ENCODE data around the gene ACBD6.

ACBD6 gene

DNA sequence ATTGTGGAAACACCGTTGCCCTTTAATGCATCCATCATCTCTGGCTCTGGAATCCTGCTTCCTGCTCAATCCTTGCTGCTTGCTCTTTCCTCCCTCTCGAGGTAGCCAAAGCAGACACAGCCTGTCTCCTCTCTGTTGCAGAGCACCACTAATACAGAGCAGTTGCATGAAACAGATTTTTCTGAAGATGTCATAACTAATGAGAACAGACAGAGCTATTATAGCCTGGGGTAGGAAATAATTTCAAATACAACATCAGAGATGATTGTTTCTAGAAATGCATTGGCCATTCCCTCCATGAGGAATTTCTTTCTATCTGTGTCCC lies 23.3 kb upstream of the ACBD6 start:
- no peak for DNase-seq (ENCODE audit: low spot score)

DNA sequence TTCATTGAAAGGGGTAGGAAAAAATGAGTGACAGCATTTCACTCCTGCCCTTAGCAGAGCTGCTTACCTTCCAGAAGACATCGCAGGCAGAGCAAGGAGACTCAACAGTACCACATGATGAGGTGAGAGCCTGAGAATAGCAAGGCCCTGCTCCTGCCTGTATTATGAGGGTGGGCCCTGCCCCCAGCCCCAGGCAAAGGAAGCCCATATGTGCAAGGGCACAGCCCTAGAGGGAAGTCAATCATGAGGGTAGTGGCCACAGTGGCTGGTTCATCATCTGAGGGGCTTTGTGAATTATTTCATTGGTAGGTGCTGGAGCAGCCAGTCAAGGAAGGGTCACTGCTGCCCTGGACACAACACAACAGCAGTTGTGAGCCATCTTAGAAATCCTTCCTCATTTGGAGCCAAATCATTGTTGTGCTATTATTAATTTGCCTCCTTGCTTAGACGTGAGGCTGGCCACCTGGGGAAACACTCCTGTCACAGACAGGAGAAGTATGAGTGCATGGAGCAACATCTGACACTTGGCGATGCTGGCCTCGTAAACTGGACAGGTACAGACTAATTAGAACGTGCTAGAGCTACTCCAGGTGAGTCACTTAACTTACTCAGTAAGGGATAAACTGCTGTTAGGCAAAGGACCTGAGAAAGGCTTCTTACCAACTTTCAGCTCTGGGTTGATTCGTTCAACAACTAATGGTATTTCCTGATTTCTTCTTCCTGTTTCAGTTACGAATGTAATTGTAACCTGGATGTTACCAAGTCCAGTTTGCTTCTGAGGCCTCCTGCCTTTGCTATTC lies 22.7 kb upstream of the ACBD6 start:
- DNase-seq (ENCODE audit: low spot score): no peak

DNA sequence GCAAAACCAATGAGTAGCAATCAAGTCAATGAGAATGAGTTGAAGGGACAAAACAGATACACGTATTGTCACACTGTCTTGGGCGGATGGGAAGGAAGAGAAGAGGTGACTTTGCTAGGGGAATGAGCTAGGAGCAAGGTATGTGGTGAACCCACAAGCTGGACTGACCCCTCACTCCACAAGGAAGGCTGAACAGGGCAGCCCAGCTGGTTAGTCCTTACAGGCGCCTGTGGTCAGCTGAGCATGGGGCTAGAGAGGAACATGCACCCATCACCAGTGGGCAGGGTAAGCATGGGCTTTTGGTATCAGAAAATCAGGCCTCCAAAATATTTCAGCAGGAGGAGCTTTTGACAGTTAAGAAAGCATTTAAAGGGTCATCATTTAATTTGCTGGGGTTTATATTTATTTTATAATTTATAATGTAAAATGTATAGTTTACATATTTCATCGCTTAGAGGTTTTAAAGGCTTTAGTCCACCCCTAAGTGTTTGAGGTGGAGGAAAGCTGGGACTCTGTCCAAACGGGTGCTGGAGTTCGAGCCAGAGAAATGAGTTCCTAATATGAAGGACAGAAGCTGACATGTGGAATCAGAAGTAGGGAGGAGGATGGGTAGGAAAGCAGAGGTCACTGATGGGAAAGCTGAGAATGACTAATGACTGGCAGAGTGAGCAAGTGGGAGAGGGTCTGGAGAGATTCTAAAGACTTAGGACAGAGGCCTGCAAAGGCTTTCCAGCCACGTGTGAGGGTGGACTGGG lies 22.0 kb upstream of the ACBD6 start:
- DNase-seq (ENCODE audit: low spot score): no peak

DNA sequence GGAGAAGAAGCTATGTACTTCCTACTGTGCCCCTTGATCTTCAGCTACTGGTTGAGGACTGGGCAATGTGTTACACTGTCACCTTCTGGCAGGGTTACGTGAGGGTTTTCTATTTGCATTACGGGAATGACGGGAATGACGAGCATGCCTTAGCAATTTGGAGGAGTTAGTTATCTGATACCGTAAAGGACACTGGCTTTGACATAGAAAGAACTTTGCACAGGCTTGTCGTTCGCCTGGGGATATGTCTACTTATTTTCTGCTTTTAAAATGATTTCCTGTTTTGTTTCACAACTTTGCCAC lies 19.8 kb upstream of the ACBD6 start:
- DNase-seq (ENCODE audit: low spot score): no peak

DNA sequence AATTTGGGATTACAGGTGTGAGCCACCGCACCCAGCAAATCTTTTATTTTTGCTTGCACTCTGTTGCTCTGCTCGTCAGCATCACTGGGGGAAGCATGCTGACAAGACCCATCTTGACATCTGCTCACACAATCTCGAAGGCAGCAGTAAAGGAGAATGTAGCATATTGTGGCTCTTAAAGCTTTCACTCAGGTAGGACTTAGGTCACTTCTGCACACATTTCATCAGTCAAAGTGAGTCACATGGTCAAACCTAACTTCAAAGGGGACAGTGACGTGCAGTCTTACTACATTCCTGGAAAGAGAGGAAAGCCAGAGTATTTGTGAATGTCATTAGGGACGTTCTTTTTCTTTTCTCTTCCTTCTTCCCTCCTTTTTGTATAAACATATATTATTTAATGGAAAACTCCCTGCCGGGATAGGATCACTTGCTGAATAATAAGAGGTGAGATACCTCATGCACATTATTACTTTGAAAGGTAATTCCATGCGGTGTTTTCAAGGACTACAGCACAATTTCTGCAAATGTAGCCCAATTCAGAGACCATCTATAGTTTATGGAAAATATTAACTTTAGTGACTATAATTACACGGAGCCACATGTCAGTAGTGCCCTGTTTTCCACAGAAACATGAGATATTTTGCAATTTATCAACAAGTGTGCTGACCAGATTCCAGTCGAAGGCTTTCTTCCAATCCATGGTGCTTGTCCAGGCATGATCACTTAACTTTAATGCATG lies 19.3 kb upstream of the ACBD6 start:
- no peak for DNase-seq (ENCODE audit: low spot score)

DNA sequence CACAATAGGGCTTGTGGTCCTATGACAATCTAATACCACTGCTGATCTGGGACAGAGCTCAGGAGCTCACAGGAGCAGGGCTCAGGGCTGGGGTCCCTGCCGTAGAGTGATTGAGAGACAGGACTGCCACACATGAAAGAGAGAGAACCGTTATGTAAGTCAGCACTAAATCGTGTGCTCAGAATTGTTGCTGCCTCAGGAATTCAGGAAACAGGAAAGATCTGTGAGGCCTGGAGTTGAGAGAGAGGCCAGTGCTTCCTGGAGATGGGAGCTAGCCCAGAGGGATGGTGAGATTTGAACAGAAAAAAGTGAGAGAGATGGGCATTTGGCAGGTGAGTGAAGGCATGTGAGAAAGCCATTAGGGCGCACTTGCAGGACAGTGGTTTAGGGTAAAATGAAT lies 17.5 kb upstream of the ACBD6 start:
- no peak for DNase-seq (ENCODE audit: low spot score)

DNA sequence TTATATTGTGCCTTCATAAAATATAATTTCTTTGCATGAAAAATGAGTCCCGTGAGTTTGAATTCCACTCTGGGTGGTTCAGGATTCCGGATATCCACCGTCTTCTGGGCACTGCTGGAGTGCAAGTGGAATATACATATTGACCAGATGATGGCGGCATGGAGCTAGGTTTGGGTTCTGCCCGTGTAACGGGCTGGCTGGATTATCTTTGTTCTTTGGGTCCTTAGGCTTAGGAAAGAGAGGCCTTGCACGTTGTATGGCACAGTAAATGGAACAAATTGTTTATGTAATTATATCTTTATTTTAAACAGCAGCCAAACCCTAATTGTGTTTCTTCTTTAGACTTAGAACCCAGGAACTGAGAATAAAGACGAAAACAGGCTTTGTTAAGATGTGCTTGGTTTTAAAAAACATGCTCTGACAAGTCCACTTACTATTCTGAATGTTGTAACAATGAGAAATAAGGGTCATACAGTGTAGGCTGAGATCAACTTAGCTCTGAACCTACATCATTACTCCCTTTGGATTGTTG lies 13.5 kb upstream of the ACBD6 start:
- DNase-seq (ENCODE audit: low spot score): peak; percentile 68

DNA sequence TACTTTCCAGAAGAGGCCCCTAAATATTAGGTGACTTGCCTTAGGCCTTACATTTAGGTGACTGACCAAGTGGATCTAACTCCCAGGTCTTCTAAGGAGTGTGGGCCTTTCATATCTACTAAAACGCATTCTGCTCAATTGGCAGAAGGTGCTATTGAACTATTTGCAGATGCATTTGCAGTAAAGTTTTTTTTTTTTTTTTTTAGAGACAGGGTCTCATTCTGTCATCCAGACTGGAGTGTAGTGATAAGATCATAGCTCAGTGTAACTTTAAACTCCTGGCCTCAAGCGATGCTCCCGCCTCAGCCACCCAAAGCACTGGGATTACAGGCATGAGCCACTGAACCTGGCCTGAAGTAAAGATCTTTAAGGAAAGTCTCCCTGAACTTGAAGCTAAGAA lies 13.0 kb upstream of the ACBD6 start:
- no peak for DNase-seq (ENCODE audit: low spot score)

DNA sequence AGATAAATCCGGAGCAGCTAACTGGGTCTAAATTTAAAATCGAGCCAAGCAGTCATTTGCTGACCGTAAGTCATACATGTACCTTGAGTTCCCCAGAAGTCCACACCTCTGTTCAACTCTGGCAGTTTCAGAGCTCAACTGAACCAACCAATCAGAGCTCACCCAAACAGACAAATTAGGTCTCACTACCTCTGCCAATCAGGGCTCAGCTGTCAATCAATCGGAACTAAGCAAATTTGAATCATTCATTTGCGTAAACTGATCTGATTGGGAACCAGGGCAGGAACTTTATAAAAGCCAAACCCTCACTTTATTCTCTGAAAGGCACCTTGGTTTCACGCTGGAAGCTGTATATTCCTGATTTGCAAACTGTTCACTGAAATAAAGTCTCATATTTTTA lies 11.2 kb upstream of the ACBD6 start:
- DNase-seq (ENCODE audit: low spot score): no peak

DNA sequence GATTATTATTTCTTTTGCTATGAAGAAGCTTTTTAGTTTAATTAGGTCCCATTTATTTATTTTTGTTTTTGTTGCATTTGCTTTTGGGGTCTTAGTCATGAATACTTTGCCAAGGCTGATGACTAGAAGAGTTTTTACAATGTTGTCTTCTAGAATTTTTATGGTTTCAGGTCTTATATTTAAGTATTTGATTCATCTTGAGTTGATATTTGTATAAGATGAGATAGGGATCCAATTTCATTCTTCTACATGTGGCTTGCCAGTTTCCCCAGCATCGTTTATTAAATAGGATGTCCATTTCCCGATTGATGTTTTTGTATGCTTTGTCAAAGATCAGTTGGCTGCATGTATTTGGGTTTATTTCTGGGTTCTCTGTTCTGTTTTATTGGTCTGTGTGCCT lies 8.5 kb upstream of the ACBD6 start:
- no peak for DNase-seq (ENCODE audit: low spot score)

DNA sequence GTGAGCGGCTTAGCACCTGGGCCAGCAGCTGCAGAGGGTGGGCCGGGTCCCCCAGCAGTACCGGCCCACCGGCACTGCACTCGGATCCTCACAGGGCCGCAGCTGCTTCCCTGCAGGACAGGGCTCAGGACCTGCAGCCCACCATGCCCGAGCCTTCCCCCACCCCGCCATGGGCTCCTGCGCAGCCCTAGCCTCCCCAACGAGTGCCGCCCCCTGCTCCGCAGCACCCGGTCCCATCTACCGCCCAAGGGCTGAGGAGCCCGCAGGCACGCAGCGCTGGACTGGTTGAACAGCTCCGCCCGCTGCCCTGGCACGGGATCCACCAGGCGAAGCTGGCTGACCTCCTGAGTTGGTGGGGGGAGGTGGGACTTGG lies 6.3 kb upstream of the ACBD6 start:
- DNase-seq (ENCODE audit: low spot score): no peak

DNA sequence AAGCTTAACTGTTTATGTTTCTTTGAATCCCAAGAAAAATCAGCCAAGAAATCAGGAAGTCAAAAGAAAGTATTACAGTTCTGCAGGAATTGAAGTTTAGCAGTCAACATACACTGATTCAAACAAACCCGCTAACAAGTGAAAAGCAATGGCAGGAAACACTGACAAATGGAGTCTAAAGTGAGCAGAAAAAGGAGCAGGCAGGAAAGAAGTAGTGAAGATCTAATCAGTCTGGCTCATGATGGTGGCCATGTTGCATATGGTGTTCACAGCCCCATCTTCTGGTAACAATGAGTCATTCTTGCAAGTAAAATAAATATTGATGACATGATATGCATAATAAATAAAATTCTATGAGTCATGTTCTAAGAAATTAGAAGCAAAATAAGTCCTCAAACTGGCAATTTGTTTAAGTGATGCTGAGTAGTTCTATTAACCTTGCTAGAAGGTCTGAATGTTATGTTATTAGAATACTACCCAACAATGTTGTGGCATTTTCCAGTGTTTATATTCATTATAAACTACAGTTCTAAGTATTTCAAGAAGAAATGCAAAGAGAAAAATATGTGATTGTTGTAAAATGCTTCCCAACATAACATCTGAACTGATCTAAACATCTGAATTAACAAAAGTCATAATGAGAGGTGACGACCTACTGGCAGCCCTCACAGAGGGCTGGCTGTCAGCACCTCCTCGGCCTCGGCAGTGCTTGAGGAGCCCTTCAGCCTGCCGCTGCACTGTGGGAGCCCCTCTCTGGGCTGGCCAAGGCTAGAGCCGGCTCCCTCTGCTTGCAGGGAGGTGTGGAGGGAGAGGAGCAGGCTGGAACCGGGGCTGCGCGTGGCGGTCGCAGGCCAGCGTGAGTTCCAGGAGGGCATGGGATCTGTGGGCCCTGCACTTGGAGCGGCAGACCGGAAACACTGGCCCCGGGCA lies 5.7 kb upstream of the ACBD6 start:
- no peak for DNase-seq (ENCODE audit: low spot score)

DNA sequence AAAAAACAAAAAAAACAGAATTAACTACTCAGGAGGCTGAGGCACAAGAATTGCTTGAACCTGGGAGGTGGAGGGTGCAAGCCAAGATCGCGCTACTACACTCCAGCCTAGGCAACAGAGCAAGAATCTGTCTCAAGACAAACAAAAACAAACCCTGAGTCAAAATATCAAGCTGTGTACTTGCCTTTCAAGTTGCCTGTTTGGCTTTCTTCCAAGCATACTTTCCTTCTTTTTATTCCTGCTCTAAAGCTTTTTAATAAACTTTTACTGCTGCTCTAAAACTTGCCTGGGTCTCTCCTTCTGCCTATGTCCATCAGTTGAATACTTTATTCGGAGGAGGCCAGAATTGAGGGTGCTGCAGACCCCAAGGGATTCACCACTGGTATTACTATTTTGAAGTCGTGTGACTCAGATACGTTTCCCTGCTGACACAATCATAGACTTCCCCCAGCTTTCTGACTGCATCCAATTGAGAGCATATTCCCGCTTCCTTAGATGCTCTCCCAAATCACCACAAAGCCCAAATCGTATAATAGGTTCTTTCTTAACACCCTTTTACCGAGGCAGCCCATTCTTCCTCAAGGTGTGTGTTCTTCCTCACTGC lies 3.5 kb upstream of the ACBD6 start:
- DNase-seq (ENCODE audit: low spot score): no peak

DNA sequence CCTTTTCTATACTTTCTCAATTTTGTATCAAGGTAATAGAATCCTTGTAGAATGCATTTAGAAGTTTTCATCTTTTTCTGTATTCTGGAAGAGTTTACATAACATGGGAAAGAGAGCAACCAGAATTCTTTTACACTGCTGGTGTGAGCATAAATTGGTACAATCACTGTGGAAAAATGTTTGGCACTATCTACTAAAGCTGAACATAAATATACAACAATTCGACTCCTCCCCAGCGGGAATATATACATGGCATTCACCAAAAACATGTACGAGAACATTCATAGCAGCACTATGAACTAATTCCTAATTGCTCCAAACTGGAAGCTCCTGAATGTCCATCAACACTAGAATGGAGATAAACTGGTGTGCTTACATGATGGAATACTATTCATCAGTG lies 1.8 kb upstream of the ACBD6 start:
- DNase-seq (ENCODE audit: low spot score): no peak

DNA sequence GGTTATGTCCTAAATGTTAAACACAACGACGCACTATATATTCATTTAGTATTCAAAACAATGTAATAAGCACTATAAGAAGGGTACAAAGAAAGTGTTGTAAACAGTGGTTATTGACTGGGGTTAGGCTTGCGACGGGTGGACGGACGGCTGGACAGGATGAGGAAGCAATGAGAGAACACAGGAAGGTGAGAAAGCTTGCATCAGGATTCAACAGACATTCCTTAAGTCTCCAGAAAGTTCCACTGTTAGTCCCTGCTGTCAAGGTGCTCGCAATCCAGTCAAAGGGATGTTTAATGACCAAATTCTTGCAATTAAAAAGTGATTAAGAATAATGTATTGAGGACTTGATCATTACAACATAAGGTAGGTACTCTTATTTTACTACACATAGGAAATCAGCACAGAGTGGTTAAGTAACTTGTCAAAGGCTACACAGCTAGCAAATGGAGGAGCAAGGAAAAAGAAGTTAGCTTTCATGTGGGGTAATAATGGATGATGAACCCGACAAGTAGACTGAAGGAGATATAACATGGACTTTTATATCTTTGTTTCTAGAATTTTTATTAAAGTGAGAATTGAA lies 994 bp upstream of the ACBD6 start:
- peak; percentile 49 for DNase-seq (ENCODE audit: low spot score)

DNA sequence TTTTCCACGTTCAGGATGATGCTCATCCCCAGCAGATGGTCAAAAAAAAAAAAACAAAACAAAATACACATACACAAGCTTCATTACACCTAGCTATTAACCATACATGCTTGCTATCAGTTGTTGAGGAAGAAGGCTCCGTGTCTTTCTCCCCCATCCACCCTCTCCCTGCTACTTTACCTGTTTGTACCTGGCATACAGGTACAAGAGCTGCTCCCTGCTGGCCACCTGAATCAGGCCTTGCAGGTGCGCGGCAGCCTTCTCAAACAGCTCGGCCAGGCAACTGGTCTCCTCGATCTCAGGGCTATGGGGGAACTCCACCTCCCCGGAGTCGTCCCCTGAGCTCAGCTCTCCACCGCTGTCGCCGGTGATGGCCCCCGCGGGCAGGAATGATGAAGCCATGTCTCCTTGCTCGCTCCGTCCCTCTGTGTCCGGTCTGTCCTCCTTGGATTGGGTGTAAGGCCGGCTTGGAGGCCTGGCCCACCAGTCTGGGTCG lies 464 bp downstream of the ACBD6 start:
- DNase-seq (ENCODE audit: low spot score): peak; percentile 62

DNA sequence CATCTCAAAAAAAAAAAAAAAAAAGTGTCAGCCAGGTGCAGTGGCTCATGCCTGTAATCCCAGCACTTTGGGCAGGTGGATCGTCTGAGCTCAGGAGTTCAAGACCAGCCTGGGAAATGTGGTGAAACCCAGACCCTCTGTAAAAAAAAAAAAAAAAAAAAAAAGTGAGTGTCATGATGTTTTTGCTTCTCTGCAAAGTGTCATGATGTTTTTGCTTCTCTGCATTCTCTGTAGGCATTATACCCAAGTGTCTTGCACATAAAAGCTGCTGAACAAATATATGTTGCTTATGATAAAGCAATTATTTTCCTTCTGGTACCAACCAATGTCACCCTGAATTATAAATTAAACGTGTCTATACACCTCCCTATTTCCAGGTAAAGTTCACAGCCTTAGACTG lies 1.7 kb downstream of the ACBD6 start:
- no peak for DNase-seq (ENCODE audit: low spot score)

DNA sequence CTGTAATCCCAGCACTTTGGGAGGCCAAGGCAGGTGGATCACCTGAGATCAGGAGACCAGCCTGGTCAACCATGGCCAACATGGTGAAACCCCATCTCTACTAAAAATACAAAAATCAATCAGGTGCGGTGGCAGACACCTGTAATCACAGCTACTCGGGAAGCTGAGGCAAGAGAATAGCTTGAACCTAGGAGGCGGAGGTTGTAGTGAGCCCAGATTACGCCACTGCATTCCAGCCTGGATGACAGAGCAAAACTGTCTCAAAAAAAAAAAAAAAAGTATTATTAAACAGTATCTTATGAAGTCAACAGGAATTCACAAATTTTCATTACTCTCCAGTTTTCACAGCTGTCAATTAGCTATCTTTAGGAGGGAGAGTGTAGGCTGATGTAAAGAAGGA lies 3.8 kb downstream of the ACBD6 start:
- DNase-seq (ENCODE audit: low spot score): no peak

DNA sequence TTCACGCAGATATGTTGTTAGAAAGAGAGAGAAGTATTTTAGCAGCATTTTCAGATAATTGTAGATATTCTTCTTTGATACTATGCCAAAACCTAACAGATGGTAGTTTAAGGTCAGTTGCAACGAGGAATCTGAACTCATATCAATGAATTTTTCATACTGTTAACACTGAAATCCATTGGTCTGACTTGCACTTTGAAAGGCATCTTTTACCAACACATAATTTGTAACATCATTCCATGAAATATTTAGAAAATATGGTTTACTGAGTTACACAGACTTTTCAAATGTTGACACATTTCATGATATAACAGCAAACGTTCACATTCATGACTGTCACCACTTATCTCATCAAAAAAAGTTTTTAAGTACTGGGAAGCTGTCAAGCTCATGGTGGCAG lies 4.6 kb downstream of the ACBD6 start:
- no peak for DNase-seq (ENCODE audit: low spot score)

DNA sequence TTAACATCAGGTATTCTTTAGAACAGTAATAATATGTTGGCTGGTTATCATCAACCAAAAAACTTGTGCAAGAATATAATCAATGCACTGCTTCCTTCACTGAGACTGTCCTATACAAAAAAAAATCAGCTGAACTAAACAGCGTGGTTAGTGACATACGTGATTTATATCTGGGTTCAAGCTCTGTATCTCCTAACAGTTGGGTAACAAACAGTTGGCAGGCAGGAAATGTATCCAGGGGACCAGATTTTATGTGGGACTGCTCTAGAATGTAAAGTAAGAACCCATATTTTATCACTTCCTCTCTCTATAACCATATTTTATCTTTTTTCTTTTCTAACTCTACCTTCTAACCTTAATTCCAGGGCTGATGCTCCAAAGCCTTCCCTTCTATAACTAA lies 8.0 kb downstream of the ACBD6 start:
- no peak for DNase-seq (ENCODE audit: low spot score)

DNA sequence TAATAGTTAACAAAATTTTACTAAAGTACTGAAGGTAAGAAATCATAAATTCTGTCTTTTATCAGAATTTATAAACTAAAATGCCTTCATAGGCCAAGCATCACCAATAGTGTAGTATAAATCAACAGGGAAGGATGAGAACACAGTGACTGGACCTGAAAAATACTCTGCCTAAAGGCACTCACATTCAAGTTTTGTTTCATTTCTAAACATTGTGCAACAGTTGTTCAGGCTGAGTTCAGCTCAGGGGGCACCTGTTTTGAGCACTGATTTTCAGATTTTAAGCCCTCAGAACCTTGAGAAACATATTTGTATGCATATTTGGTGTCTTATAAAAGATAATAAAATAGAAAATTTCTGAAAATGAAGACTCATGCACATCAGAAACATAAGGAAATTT lies 12.4 kb downstream of the ACBD6 start:
- no peak for DNase-seq (ENCODE audit: low spot score)

Measured in HuH-7.5 (cell line).